HG02642 (cell line): ENCODE results near the gene GATA5.
A peak's percentile ranks its signal among the peaks of the same experiment; 100 is the strongest.
"Not testable (repeated sequence)": the region's sequence is repeated elsewhere in the genome, so short reads cannot be mapped to it uniquely, and the experiment has no call there.

Source experiments
- ATAC-seq: cut with Tn5 transposase; IDR thresholded peaks from one replicate; pipeline ENCODE4 v1.9.1; 2021; ENCODE audit warnings: mild to moderate bottlenecking; ENCODE audit not compliant: unreplicated experiment, poor library complexity

The GATA5 gene

GRCh38 chr20:62505337-62506045 is 29.7 kb upstream of the GATA5 start:
- ATAC-seq, result no peak

DNA sequence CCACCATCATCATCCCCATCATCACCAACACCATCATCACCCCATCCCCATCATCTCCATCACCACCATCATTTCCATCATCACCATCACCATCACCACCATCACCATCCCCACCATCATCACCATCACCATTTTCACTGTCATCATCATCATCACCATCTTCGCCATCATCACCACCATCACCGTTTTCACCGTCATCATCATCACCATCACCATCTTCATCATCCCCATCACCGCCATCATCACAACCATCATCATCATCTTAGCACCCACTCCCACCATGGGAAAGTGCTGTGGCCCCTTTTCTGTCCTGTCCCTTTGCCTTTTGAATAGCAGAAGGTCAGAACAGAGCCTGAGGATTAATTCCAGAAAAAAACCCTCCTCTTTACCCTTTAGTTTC is 28.5 kb upstream of the GATA5 start:
- no peak for ATAC-seq

GRCh38 chr20:62503401-62504178 is 27.8 kb upstream of the GATA5 start:
- no peak for ATAC-seq

DNA sequence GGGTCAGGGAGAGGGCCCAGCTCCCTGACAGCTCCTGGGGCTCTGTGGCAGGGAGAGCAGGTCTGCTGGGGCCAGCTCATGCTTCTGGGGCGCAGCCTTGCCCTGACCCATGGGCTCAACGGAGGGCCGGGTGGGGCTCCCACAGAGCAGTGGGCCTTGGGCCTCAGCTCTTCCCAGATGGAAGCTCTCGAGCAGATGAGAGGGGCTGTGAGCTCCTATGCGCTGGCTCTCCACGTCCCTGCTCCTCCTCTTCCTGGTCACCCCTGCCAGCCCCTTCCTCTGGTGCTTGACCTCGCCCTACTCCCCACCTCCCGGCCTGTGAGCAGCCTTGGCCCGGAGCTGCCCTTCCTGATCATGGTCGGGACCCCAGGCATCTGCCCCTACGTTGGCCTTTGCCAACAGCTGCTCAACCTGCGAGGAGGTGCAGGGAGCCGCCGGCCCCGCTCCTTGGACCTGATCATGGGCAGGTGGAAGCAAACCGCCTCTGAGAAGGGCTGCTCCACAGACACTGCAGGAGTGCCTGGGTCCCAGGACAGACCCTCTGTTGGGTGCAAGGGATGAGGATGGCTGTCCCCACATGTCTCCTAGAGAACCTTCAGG is 26.8 kb upstream of the GATA5 start:
- ATAC-seq, result no peak

GRCh38 chr20:62501801-62502495 is 26.2 kb upstream of the GATA5 start:
- peak; percentile 70 for ATAC-seq

- ATAC-seq, result no peak
Observed at GRCh38 chr20:62500237-62500864, 24.6 kb upstream of the GATA5 start.

DNA sequence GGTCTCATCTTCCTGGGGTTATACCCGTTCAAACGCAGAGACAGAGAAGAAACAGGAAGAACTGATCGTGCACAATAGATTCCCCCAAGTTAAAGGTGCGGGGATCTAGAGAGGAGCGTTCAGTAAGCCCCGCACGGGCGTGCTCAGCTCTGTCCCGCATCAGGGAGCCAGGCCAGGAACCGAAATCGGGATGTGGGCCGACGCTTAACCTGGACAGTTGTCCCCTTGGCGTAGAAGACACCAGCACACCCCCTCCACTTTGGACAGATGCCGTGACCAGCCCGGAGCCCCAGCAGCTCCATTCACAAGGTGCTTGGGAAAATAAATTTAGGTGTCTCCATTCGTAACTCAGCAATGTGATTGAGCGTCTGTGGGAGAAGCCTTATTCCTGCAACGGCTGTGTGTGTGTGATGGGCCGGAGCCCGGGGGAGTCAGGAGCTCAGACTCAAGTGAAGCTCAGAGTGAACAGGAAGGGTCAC is 24.0 kb upstream of the GATA5 start:
- ATAC-seq, result no peak

DNA sequence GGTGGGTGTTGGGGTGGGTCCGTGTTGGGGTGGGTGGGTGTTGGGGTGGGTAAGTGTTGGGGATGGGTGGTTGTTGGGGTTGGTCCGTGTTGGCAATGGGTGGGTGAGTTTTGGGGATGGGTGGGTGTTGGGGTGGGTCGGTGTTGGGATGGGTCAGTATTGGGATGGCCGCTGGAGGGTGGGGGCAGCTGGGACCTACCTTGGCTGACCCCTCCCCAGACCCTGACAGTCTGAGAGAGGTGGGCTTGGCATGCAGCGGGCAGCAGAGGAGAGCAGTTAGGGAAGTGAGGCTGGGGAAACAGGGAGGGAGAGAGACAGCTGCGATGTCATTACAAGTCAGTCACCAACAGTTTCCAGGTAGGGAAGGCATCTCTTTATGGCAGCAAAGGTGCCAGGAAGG is 23.1 kb upstream of the GATA5 start:
- ATAC-seq, result no peak

DNA sequence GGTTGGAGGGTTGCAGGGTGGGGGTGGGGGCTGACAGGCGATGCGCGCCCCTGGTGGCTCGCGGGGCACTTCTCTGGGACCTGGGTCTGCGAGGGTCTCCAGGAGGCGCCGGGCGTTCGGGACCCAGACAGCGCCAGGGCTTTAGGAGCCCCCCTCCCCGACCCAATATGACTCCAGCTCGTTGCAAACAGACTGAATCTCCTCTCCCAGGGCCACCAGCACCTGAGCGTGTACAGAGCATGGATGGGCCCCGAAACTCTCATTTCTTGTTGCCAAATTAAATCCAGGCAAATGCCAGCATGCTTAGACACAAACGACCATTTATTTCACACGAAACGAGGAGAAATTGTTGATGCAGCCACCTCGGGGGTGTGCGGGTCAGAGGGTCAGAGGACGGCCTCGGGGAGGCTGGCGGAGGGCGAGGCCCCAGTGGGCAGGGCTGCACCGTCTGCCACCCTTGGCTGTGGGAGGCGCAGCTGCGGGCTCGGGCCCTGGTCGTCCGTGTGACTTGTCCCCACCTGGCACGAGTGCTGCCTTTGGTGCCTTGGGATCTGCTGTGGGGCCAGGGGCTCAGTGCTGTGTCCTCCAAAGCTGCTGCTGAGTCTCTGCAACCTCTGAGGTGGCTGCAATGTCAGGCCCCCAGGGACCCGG is 20.9 kb upstream of the GATA5 start:
- no peak for ATAC-seq

- ATAC-seq, result no peak
Observed at GRCh38 chr20:62495749-62496567, 20.2 kb upstream of the GATA5 start.

GRCh38 chr20:62494980-62495748 is 19.4 kb upstream of the GATA5 start:
- no peak for ATAC-seq

GRCh38 chr20:62494537-62494936 is 18.7 kb upstream of the GATA5 start:
- no peak for ATAC-seq

- no peak for ATAC-seq
Observed at GRCh38 chr20:62493886-62494285, 18.1 kb upstream of the GATA5 start.

DNA sequence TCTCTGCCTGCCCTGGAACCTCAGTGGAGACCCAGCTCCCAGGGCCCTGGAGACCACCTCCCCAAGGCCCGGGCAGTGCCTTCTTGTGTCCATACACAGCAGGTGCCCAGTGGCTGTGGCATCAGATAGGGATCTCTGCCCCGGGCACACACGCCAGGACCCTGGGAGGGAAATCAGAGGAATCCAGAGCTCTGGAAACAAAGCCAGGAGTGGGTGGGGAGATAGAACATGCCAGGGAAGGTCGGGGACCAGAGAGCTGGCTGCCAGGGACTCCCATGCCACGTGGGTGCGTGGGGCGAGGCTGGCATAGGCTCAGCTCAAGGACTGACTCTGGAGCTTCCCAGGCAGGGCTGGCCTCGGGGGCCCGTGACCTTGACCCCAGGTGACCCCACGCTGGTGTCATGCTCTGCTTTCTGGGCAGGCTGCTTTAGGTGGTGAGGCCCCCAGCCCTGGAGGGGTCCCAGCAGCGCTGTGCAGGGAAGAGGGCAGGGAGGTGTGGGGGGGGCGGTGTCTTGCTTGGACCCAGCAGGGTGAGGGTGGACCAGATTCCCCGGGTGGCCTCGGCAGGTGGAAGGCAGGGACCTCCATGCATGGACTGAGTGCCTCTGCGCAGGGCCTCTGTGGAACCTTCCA is 17.6 kb upstream of the GATA5 start:
- no peak for ATAC-seq

DNA sequence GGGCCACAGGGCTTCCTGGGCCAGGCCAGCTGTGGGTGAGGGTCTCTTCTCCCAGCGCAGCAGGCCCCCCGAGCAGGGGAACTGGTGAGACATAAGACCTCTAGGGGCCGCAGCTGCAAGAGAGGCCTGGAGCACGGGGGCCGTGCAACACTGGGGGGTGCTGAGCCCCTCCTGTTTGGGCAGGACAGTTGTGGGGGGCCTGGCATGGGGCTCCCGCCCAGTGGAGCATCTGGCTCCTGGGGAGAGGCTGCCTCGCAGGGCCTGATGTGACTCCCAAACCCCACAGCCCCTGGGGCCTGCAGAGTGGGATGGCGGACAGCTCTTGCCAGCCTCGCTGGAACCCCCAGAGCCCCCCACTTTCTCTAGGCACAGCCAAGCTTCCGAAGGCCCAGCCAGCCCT is 16.9 kb upstream of the GATA5 start:
- ATAC-seq, result no peak

DNA sequence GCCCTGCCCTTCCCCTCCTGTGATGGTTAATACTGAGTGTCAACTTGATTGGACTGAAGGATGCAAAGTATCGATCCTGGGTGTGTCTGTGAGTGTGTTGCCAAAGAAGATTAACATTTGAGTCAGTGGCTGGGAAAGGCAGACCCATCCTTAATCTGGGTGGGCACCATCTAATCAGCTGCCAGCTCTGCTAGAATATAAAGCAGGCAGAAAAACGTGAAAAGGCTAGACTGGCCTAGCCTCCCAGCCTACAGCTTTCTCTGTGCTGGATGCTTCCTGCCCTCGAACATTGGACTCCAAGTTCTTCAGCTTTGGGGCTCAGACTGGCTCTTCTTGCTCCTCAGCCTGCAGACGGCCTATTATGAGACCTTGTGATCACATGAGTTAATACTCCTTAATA is 15.0 kb upstream of the GATA5 start:
- not testable (repeated sequence) for ATAC-seq

DNA sequence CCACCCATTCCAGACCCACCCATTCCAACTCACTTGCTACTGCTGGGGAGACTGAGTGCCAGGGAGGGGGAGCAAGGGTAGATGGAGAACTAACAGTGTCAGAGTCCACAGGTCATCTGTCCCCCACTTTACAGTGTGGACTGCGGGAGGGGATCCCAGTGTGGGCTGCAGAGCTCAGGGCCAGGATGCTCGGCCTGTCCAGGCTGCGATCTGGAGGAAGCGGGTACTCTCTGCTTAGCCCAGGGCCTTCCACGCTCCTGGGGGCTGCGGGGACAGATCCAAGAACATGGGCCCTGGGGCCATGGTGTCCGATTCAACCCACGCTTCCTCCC is 14.1 kb upstream of the GATA5 start:
- no peak for ATAC-seq
